H1 (cell line): Measurements from ENCODE around the gene ATAD3A. TPM values are rescaled to one million over a fixed set of nuclear protein-coding genes. Genes with fewer than 3 reads are reported as not detected.
"Not testable (repeated sequence)": the region's sequence is repeated elsewhere in the genome, so short reads cannot be mapped to it uniquely, and the experiment has no call there.

Experiments used
- CTCF ChIA-PET: fragments of 300-600 bp; sonication (Branson Sonifier 250); formaldehyde crosslinking; loops from one replicate; lab custom pipeline; 2021; ENCODE audit not compliant: partially characterized antibody; lab: Charles Lee
- POLR2A ChIA-PET: fragments of 300-600 bp; sonication (Branson Sonifier 250); formaldehyde crosslinking; loops from one replicate; lab custom pipeline; 2021; ENCODE audit warnings: inconsistent platforms; ENCODE audit not compliant: partially characterized antibody; lab: Charles Lee
- DNase-seq, 2 experiments: peaks; one replicate each; pipeline versions ENCODE4 v3.0.0 to v3.0.0-alpha.2; 2010 to 2022; ENCODE audit warnings: low spot score in 2 of 2, low read depth in 1 of 2, mixed read lengths in 1 of 2
- FAIRE-seq: peaks from 2 replicates; lab custom pipeline; 2011; peaks lifted over from hg19 to GRCh38; lab: Jason Lieb, UNC
- H2AFZ ChIP-seq: 2 replicates; pipeline ENCODE4 v1.8.1; 2012; ENCODE audit warnings: low read length, inconsistent platforms
- H2AK5ac ChIP-seq: 2 replicates; pipeline ENCODE4 v1.6.1; 2013; ENCODE audit warnings: low read depth, low read length
- H2BK120ac ChIP-seq: replicated peaks from 2 replicates; pipeline ENCODE3; 2013; ENCODE audit warnings: low read depth, low read length, inconsistent platforms
- H2BK12ac ChIP-seq: 2 replicates; pipeline ENCODE4 v1.6.1; 2013; ENCODE audit warnings: low read depth, low read length
- H2BK15ac ChIP-seq: 2 replicates; pipeline ENCODE4 v1.6.1; 2013; ENCODE audit warnings: low read length
- H2BK20ac ChIP-seq: 2 replicates; pipeline ENCODE4 v1.6.1; 2013; ENCODE audit warnings: low read length
- H2BK5ac ChIP-seq: 2 replicates; pipeline ENCODE4 v1.6.1; 2013; ENCODE audit warnings: low read depth, low read length
- H3K14ac ChIP-seq: 2 replicates; pipeline ENCODE4 v1.6.1; 2013; ENCODE audit warnings: inconsistent platforms; ENCODE audit not compliant: insufficient read length
- H3K18ac ChIP-seq: 2 replicates; pipeline ENCODE4 v1.6.1; 2013; ENCODE audit warnings: low read length; ENCODE audit errors: extremely low read depth
- H3K23ac ChIP-seq: 2 replicates; pipeline ENCODE4 v1.6.1; 2013; ENCODE audit warnings: inconsistent platforms; ENCODE audit not compliant: insufficient read length
- H3K23me2 ChIP-seq: 2 replicates; pipeline ENCODE4 v1.6.1; 2013; ENCODE audit warnings: low read depth, low read length
- H3K27ac ChIP-seq: 2 replicates; pipeline ENCODE4 v1.6.1; 2011; ENCODE audit warnings: low read depth, low read length, inconsistent platforms
- H3K27me3 ChIP-seq, 4 experiments: replicated peaks in 1 of 4; 1 replicate in 1 of 4; 2 replicates in 3 of 4; pipeline versions ENCODE4 v1.6.1 to v1.8.1; 2011 to 2013; ENCODE audit warnings: low read length in 3 of 4, mild to moderate bottlenecking in 3 of 4, inconsistent platforms in 2 of 4, mixed read lengths in 2 of 4, moderate library complexity in 1 of 4; ENCODE audit not compliant: control insufficient read depth in 3 of 4, insufficient read depth in 3 of 4; ENCODE audit errors: extremely low read depth in 1 of 4
- H3K36me3 ChIP-seq, 4 experiments: 2 replicates each; pipeline versions ENCODE4 v1.6.1 to v1.8.1; 2011 to 2013; ENCODE audit warnings: mild to moderate bottlenecking in 4 of 4, low read length in 3 of 4, moderate library complexity in 2 of 4, control low read depth in 1 of 4, inconsistent platforms in 1 of 4; ENCODE audit not compliant: insufficient read depth in 4 of 4, control insufficient read depth in 2 of 4
- H3K4ac ChIP-seq: replicated peaks from 2 replicates; pipeline ENCODE3; 2013; ENCODE audit warnings: low read length, low read depth, mixed read lengths, inconsistent platforms; ENCODE audit not compliant: insufficient read length
- H3K4me1 ChIP-seq, 4 experiments: replicated peaks in 1 of 4; 1 replicate in 1 of 4; 2 replicates in 3 of 4; pipeline versions ENCODE4 v1.6.1 to v1.8.1; 2011 to 2013; ENCODE audit warnings: low read length in 3 of 4, inconsistent platforms in 2 of 4, mixed read lengths in 1 of 4; ENCODE audit not compliant: insufficient read depth in 4 of 4, control insufficient read depth in 3 of 4
- H3K4me2 ChIP-seq, 2 experiments: 2 replicates each; pipeline versions ENCODE4 v1.6.1 to v1.8.1; 2011 to 2013; ENCODE audit warnings: low read depth in 2 of 2, low read length in 2 of 2, control low read depth in 1 of 2, inconsistent platforms in 1 of 2, mild to moderate bottlenecking in 1 of 2; ENCODE audit not compliant: insufficient read depth in 1 of 2
- H3K4me3 ChIP-seq, 4 experiments: fragments of 200-600, 300-600 bp in 1 of 4; sonication (generic), shearing (Covaris generic), sonication (Bioruptor Twin) in 1 of 4; 2 replicates each; pipeline versions ENCODE4 v1.5.1 to v1.8.1; 2011 to 2016; ENCODE audit warnings: low read length in 4 of 4, low read depth in 3 of 4, control low read depth in 2 of 4, inconsistent platforms in 2 of 4, mild to moderate bottlenecking in 2 of 4, mixed read lengths in 1 of 4, moderate library complexity in 1 of 4; ENCODE audit not compliant: insufficient read depth in 2 of 4; ENCODE audit errors: extremely low read depth in 1 of 4
- H3K56ac ChIP-seq: replicated peaks from 2 replicates; pipeline ENCODE3; 2013; ENCODE audit warnings: low read depth, mild to moderate bottlenecking, mixed read lengths, low read length, inconsistent platforms; ENCODE audit not compliant: insufficient read length
- H3K79me1 ChIP-seq: 2 replicates; pipeline ENCODE4 v1.6.1; 2013; ENCODE audit warnings: low read depth, low read length, control low read depth
- H3K79me2 ChIP-seq, 2 experiments: 2 replicates each; pipeline versions ENCODE4 v1.6.1 to v1.8.1; 2012 to 2013; ENCODE audit warnings: low read length in 2 of 2, mild to moderate bottlenecking in 2 of 2, inconsistent platforms in 1 of 2; ENCODE audit not compliant: insufficient read depth in 2 of 2, control insufficient read depth in 1 of 2
- H3K9ac ChIP-seq, 4 experiments: replicated peaks in 1 of 4; 1 replicate in 1 of 4; 2 replicates in 3 of 4; pipeline versions ENCODE4 v1.6.1 to v1.8.1; 2011 to 2013; ENCODE audit warnings: low read depth in 3 of 4, low read length in 3 of 4, control low read depth in 2 of 4, mild to moderate bottlenecking in 2 of 4, moderate library complexity in 2 of 4, inconsistent platforms in 1 of 4; ENCODE audit errors: extremely low read depth in 1 of 4
- H3K9me3 ChIP-seq, 2 experiments: 2 replicates each; pipeline versions ENCODE4 v1.6.1 to v1.8.1; 2012 to 2013; ENCODE audit warnings: mild to moderate bottlenecking in 2 of 2, moderate library complexity in 2 of 2, control low read depth in 1 of 2, inconsistent platforms in 1 of 2, low read depth in 1 of 2, low read length in 1 of 2, mixed read lengths in 1 of 2; ENCODE audit not compliant: insufficient read depth in 2 of 2
- H4K20me1 ChIP-seq, 2 experiments: replicated peaks in 1 of 2; 2 replicates each; pipeline versions ENCODE3 to v1.8.1; 2011 to 2013; ENCODE audit warnings: inconsistent platforms in 2 of 2, low read length in 2 of 2, mild to moderate bottlenecking in 1 of 2; ENCODE audit not compliant: insufficient read depth in 2 of 2, control insufficient read depth in 1 of 2
- H4K5ac ChIP-seq: 2 replicates; pipeline ENCODE4 v1.6.1; 2013; ENCODE audit warnings: low read length, low read depth, mixed read lengths, inconsistent platforms; ENCODE audit not compliant: insufficient read length
- H4K8ac ChIP-seq: 2 replicates; pipeline ENCODE4 v1.8.0; 2013; ENCODE audit warnings: mild to moderate bottlenecking, moderate library complexity, low read length, inconsistent platforms; ENCODE audit not compliant: insufficient read depth; ENCODE audit errors: extremely low read depth
- H4K91ac ChIP-seq: replicated peaks from 2 replicates; pipeline ENCODE3; 2013; ENCODE audit warnings: low read length, mixed read lengths, inconsistent platforms; ENCODE audit not compliant: insufficient read length
- WGBS, 2 experiments: shearing (Covaris generic) in 1 of 2; methylation state at CpG; one replicate each; pipeline versions ENCODE4 v1.1.6 to v1.1.7; 2013 to 2015; ENCODE audit warnings: low lambda C conversion rate in 2 of 2, mixed read lengths in 2 of 2, inconsistent platforms in 1 of 2, low coverage in 1 of 2, missing lambda C conversion rate in 1 of 2; ENCODE audit not compliant: insufficient replicate concordance in 2 of 2, insufficient coverage in 1 of 2, insufficient read length in 1 of 2; ENCODE audit errors: extremely low coverage in 1 of 2, missing lambda C conversion rate in 1 of 2; 5-methylcytosine and 5-hydroxymethylcytosine counted together
- polyA plus RNA-seq, 7 experiments: library from polyadenylated mRNA; depleted of rRNA in 3 of 7; stranded (reverse) in 5 of 7; unstranded in 2 of 7; fragments of >200 nt in 5 of 7; fragments of 200-250 nt in 2 of 7; gene quantifications; 1 replicate in 5 of 7; 2 replicates in 1 of 7; 4 replicates in 1 of 7; pipeline versions ENCODE4 v1.2.1 to v1.2.3, GENCODE V29; 2011 to 2013; ENCODE audit warnings: missing spikeins in 2 of 7, mixed read lengths in 2 of 7
- total RNA-seq: library from RNA; stranded (reverse); fragmentation: NEBNext Ultra II Directional; extraction: Animal tissue kit (Norgen Biotek cat#: 25700); gene quantifications from 2 replicates; pipeline ENCODE4 v1.2.1, GENCODE V29; 2021

The ATAD3A gene
- total and polyA plus RNA-seq, 2 of the 8 experiments (the other 6 are each of a cell fraction or from before 2014, with no cell fraction given), result 28.3 to 64.7 TPM

GRCh38 chr1:1505801-1506200, 6.2 kb upstream of the ATAD3A start:
- 99% methylated on average over 5 of the region's 5 CpGs; no CpG with 5 or more reads in 1 of the 2 experiments for WGBS, 2 experiments
- not testable (repeated sequence) for H4K8ac ChIP-seq, H2BK15ac ChIP-seq, H3K79me2 ChIP-seq, H2BK20ac ChIP-seq, H2AFZ ChIP-seq, H3K9ac ChIP-seq, H4K20me1 ChIP-seq, H4K5ac ChIP-seq, H3K27ac ChIP-seq, H3K14ac ChIP-seq, H3K4me1 ChIP-seq, FAIRE-seq, H2AK5ac ChIP-seq, H3K27me3 ChIP-seq, H3K79me1 ChIP-seq, H3K18ac ChIP-seq, H4K91ac ChIP-seq, H2BK12ac ChIP-seq, H2BK120ac ChIP-seq, H3K9me3 ChIP-seq, DNase-seq, H3K4me2 ChIP-seq, H3K4ac ChIP-seq, H3K36me3 ChIP-seq, H3K23me2 ChIP-seq, H3K23ac ChIP-seq, H2BK5ac ChIP-seq, H3K4me3 ChIP-seq, H3K56ac ChIP-seq
- CTCF ChIA-PET, result interaction anchor here (0.6 to 2.4 kb wide), 13 partner anchors 14 to 439 kb away, joined by 3 to 10 read pairs (median 4); no protein-coding TSS in a partner anchor
- POLR2A ChIA-PET, result interaction anchor here (0.5 to 1.4 kb wide), 4 partner anchors 72 to 135 kb away, joined by 3 to 4 read pairs (median 3); no protein-coding TSS in a partner anchor
